AML-193 (cell line): ENCODE results near the gene ERGIC3.
"Not testable (repeated sequence)": the region's sequence is repeated elsewhere in the genome, so short reads cannot be mapped to it uniquely, and the experiment has no call there.

Experiments used
- DNase-seq, 2 experiments: peaks; one replicate each; lab custom pipeline; 2025; lab: John Stamatoyannopoulos, UW

ERGIC3 gene

DNA sequence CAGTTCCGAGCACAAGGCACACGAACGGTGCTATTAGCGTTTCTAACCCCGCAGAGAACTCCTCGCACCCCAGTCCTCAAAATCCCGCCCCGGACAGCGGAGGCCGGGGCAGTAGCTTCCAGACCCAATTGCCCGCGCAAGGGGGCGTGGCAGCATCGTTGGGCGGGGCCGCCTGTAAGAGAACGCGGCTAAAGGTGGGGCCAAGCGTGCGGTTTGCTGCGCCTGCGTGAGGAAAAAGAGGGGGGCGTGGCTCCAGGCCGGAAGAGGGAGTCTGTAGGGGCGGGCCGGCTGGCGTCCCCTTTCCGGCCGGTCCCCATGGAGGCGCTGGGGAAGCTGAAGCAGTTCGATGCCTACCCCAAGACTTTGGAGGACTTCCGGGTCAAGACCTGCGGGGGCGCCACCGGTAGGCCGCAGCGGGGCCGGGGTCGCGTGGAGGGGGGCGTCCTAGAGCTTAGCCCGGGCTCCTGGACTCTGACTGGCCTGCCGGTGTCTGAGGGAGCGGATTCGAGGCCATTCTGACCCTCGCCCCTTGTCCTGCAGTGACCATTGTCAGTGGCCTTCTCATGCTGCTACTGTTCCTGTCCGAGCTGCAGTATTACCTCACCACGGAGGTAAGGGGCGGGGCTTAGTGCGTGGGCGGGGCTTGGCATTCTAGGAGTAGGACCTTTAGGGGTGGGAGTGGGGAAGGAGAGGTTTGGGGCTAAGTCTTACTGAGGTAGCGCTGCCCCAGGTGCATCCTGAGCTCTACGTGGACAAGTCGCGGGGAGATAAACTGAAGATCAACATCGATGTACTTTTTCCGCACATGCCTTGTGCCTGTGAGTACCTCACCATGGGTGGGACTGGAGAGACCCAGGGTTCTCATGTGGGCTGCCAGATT is at the start of gene ERGIC3:
Gene ERGIC3 (plus strand): TSS at position 296 of the 880 bp plus-strand sequence. CDS start 20 bp downstream, at position 316.
- DNase-seq = peak; percentile 91 to 92

DNA sequence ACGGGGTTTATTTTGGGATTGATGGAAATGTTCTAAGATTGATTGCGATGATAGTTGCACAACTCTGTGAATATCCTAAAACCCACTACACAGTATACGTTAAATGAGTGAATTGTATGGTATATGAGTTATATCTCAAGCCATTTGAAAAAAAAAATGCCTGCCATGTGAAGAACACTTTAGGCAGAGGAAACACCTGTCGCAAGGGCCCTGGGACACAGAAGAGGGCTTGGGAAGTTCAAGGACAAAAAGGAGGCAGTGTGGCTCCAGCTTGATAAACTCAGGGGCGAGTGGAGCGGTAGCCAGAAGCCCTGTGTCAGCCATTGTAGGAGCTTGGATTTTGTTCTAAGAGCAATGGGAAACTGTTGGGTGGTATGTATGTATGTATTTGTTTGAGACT is 49.5 kb upstream of the ERGIC3 start:
- no peak for DNase-seq

DNA sequence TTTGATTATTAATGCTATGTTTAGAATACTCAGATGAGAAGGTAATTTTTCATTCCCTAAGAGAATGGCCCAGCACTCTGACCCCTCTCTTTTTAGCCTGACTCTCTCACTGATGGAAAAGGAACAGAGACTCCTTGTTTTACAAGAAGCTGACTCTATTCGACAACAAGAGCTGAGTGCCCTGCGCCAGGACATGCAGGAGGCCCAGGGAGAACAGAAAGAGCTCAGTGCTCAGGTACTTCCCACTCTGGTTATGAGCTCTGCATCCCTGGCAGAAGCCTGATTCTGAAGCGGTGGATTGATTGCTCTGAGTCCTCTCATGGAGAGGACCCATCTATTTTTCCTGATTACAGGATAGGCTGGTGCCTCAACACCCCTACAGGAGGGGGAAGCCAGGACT is 45.4 kb upstream of the ERGIC3 start:
- no peak for DNase-seq

DNA sequence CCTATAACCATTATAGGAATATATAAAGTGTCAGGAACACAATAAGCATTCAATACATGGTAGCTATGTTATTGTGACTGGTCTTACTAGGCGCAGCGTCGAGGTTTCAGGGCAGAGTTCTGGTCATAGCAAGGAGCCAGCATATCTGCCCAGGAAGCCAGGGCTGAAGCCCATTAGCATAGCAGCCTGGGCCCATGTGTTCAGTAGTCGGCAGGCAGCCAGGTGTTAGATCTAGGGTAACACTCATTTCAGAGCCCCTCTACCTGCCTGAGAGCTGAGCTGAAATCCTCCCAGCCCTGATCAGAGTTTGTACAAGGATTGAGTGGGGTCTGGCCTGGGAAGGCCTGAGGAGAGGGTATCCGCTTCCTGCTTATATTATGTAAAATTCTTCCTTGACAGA is 44.6 kb upstream of the ERGIC3 start:
- DNase-seq = no peak

DNA sequence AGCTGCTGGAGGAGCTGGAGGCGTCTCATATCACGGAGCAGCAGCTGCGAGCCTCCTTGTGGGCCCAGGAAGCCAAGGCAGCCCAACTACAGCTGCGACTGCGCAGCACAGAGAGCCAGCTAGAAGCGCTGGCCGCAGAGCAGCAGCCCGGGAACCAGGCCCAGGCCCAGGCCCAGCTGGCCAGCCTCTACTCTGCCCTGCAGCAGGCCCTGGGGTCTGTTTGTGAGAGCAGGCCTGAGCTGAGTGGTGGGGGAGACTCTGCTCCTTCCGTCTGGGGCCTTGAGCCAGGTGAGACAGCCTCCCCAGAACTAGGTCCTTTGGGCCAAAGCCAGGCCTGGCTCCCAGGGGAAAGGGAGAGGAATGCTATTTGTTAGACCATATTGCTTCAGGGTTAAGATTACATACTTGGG is 44.1 kb upstream of the ERGIC3 start:
- DNase-seq = no peak

DNA sequence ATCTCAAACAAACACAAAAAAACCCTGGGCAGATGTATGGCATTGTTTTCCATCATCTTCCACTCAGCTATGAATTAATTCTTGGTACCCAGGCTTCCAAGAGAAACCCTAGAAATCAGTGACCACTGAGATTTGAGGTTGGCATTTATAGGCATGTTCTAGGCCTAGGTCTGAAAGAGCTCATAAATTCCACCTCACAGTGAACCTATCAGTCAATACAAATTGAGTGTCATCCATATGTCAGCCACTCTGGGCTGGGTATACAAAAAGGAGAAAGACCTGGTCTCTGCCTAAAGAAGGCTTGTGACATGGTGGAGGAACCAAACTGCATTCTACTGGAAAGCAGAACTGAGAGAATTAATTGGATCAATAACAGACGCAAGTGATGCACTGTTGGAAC is 42.6 kb upstream of the ERGIC3 start:
- DNase-seq = no peak

DNA sequence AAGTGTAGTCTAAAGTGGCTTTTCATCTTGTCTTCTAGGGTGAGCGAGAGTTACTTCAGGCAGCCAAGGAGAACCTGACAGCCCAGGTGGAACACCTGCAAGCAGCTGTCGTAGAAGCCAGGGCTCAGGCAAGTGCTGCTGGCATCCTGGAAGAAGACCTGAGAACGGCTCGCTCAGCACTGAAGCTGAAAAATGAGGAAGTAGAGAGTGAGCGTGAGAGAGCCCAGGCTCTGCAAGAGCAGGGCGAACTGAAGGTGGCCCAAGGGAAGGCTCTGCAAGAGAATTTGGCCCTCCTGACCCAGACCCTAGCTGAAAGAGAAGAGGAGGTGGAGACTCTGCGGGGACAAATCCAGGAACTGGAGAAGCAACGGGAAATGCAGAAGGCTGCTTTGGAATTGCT is 39.5 kb upstream of the ERGIC3 start:
- DNase-seq = no peak

DNA sequence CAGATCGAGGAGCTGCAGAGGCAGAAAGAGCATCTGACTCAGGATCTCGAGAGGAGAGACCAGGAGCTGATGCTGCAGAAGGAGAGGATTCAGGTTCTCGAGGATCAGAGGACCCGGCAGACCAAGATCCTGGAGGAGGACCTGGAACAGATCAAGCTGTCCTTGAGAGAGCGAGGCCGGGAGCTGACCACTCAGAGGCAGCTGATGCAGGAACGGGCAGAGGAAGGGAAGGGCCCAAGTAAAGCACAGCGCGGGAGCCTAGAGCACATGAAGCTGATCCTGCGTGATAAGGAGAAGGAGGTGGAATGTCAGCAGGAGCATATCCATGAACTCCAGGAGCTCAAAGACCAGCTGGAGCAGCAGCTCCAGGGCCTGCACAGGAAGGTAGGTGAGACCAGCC is 38.6 kb upstream of the ERGIC3 start:
- no peak for DNase-seq

DNA sequence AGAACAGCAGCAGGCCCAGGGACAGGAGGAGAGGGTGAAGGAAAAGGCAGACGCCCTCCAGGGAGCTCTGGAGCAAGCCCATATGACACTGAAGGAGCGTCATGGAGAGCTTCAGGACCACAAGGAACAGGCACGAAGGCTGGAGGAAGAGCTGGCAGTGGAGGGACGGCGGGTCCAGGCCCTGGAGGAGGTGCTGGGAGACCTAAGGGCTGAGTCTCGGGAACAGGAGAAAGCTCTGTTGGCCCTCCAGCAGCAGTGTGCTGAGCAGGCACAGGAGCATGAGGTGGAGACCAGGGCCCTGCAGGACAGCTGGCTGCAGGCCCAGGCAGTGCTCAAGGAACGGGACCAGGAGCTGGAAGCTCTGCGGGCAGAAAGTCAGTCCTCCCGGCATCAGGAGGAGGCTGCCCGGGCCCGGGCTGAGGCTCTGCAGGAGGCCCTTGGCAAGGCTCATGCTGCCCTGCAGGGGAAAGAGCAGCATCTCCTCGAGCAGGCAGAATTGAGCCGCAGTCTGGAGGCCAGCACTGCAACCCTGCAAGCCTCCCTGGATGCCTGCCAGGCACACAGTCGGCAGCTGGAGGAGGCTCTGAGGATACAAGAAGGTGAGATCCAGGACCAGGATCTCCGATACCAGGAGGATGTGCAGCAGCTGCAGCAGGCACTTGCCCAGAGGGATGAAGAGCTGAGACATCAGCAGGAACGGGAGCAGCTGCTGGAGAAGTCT is 37.9 kb upstream of the ERGIC3 start:
- DNase-seq = no peak

DNA sequence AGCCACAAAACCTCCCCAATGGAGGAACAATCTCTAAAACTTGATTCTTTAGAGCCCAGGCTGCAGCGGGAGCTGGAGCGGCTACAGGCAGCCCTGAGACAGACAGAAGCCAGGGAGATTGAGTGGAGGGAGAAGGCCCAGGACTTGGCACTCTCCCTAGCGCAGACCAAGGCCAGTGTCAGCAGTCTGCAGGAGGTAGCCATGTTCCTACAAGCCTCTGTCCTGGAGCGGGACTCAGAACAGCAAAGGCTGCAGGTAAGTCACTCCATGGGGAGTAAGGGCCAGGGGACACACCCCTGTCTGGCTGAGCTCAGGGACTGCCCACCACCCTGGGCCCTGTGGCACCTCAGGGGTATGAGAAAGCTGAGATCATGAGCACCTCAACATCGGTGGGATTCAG is 37.1 kb upstream of the ERGIC3 start:
- DNase-seq = no peak

DNA sequence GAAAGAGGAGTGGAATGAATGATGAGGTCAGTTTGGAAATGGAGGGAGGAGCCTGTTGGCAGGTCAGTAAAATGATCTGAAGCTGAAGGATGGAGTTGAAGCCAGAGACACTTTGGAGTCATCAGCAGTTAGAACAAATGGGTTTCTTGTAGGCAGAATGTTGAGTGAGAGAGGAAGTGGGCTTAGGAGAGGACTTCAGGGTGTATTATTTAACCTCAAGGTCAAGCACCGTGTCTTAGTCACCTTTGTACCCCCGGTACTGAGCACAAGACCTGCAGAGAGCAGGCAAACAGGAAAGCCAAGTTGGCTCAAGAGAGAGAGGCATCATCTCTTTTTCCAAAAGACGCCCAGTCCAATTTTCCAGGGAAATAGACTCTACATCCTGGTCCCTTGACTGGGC is 35.7 kb upstream of the ERGIC3 start:
- DNase-seq = no peak

DNA sequence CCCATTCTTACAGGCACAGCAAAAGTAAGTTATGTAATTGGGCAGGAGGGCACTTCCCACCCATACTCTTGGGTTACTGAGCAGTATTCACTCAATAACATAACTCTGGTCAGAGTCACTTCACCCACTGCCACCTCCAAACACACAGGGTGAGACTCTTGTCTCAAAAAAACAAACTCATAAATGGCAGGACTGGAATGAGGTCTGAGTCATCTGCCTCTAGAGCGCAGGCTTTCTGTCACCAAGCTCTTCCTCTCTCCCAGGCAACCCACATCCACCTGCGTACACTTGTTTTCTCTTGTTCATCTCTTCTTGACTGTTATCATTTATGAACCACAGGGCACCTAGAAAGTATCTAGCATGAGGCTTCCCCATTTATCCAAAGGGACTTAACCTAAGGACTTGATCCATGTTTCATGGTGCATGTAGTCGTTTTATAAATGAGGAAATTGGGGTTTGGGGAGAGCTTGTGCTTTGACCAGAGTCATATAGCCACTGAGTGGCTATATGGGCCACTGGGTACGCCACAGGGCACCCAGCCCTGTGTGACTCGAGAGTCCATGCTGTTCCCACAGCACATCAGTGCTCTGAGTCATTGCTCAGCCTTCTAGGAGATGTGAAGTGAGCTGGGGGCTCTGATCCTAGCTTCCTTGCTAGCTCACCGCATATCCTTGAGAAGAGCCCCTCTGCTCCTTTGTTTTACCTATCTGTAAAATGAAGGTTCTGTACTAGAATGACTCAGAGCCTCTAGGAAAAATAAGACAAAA is 34.8 kb upstream of the ERGIC3 start:
- no peak for DNase-seq

DNA sequence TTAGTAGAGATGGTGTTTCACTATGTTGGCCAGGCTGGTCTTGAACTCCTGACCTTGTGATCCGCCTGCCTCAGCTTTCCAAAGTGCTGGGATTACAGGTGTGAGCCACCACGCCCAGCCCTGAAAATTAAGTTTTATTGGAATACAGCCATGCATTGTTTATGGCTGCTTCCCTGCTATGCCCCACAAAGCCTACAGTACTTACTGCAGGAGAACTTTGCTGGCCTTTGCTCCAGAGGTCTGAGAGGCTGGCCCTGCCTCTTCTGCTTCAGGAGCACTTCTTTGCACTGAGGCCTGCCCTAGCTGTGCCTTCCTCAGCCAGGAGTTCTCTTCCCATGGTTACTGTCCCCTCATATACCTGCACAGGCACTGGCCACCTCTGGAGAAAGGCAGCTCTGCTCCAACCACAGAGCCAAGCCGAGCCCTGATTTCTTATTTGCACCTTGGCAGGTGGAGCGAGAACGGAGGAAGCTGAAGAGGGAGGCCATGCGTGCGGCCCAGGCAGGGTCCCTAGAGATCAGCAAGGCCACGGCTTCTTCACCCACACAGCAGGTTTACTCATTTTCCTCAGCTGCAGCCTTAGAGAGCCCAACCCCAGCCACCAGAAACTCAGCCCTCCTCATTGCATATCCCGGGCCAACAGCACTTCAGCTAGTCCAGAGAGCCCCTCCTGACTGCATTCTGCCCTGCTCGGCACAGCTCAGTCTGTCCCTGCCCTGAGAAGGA is 33.2 kb upstream of the ERGIC3 start:
- no peak for DNase-seq

DNA sequence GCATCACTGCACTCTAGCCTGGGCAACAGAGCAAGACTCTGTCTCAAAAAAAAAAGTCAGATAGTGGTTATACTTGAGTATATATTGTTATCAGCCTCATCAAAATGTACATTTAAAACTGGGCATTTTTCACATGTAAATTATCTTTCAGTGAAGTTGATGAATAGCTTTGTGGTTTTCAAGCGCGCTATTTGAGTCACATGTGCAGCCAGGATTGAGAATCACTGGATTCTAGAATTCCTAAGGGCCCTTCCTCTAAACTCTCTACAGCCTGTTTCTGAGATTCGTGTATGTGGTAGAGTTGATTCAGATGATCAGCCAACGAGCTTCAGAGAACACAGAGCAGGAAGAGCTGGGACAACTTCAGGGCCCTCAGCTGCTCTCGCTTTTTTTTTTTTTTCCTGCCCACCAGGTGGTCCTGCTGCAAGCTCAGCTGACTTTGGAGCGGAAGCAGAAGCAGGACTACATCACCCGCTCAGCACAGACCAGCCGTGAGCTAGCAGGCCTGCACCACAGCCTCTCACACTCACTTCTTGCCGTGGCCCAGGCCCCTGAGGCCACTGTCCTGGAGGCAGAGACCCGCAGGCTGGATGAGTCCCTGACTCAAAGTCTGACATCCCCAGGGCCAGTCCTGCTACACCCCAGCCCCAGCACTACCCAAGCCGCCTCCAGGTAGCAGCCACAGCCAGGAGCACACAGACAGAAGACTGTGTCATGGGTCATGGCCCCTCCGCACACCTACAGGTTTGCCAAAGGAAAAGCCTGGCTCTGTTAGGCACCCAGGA is 30.7 kb upstream of the ERGIC3 start:
- no peak for DNase-seq

DNA sequence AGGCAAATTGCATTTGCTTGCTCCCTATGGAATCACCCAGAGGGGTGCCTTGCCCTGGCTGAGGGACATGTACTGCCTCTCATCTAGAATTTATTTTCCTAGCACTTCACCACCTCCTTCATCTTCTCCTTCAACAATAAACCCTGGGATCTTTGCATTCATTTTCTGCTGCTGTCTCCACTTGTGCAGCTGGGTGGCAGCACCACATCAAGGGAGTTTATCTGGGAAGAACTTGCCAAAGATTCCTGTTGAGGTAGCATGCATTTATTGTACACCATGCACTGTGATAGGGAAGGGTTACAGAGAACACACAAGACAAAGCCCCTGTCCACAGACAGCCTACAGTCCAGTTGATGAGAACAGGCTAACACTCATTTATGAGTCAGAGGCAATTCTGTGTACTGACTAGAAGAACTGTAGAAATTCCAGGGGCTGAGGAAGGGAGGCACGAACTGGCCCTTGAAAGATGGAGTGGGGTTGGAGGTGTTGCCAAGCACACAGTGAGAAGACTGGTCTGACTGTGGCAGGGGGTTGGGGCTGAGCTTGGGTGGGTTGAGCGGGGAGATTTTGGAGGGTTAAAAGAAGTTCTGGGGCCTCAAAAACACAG is 30.0 kb upstream of the ERGIC3 start:
- peak; percentile 7 to 10 for DNase-seq

DNA sequence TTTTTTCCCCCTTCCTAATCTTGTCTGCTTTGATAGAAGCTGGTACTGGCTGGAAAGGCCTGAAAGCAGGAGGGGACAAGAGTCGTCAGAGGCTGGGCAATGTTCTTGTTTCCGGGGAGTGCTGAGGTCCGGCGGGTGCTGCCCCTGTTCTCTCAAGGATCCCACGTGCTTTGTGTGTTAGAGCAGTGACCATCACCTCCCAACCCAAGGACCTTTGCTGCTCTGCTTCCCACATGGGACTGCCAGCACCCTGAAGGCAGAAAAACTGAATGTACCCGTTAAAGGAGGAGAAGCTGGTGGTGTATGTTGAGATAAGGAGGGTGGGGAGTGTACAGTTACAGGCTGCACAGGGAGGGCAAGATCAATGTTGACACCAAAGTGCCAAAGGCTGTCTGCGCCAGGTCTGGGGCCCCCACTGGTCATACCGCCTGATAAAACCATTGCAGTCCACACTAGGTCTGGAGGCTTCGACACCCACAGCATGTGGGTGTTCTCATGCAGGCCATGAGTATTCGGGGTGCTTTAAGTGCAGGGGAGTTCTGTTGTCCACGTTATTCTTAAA is 27.4 kb upstream of the ERGIC3 start:
- no peak for DNase-seq

DNA sequence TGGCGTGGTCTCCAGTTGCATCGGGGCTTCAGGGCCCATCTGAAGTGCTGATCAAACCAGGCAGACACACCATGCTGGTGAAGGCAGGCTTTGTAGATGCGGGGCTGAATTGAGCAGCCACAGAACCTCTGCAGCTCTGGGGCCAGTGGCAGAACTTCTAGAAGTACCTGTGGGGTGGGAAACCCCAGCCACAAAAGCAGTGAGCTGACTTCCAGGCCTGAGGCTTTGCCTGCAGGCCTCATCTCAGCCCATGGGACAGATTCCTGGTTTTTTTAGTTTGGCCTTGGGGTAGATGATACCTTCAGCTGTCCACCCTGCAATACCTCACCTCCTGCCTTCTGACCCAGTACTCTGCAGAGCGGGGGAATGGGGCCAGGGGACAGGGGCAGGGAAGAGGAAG is 26.5 kb upstream of the ERGIC3 start:
- DNase-seq = no peak

DNA sequence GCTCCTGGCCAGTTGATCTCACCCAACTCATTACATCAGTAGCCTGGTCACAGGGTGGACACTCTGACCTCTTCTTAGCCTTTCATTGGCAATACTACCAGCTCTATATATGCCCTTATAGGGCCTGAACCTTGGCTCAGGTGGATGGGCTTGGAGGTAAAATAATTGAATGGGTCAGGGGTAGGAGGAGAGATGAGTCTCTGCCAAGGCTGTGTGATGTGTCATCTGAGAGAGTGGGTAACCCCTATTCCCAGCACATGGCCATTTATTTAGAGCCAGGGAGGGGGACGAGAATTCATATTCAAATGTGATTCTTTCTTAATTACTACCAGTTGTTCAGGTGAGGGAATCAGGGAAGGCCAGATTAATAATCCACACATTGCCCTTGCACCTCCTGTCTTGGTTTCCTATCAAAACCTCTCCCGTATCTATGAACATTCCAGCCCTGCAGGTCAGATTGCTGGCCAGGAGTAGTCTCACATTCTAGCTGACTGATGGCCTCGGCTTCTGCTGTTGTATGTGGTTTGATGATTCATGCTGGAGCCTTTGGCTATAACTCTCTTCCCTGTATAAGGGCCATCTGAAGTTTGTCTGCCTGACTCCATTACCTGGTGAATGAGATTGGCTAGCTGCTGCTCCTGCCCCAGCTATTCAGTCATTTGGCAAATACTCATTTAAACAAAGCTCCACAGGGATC is 25.8 kb upstream of the ERGIC3 start:
- DNase-seq = no peak

DNA sequence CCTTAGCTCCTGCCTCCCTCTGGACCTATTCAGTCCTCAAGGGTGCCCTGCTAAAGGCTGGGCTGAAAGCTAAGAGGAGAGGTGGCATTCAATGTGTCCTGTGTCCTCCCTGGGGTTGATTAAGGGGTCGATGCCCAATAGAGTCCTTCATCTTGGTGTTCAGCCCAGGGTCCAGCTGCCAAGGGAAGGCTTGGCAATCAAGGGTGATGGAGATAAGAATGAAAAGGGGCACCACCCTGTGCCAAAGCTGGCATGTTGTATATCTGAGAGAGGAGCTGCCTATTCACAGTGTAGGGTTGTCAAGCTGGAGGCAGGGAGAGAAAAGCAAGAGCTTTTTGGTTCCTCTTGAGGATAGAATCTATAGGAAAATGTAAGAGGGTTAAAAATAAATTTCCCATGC is 24.8 kb upstream of the ERGIC3 start:
- DNase-seq = no peak

DNA sequence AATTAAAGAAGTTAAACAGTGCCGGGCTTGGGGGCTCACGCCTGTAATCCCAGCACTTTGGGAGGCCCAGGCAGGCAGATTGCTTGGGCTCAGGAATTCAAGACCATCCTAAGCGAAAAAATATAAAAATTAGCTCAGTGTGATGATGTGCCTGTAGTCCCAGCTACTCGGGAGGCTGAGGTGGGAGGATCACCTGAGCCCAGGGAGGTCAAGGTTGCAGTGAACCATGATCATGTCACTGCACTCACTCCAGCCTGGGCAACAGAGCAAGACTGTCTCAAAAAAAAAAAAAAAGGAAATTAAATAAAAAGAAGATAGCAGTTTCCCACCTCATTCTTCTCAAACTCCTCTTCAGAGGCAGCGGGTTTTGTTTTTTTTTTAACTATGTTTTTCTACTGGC is 24.1 kb upstream of the ERGIC3 start:
- not testable (repeated sequence) for DNase-seq
